K562 (cell line): ENCODE measurements around the gene FBXO17. TPM values are rescaled to one million over a fixed set of nuclear protein-coding genes. Genes with fewer than 3 reads are reported as not detected.
A peak's percentile ranks its signal among the peaks of the same experiment; 100 is the strongest.

Experiments used
- ATF7 ChIP-seq: fragments of 450-650 bp; IDR thresholded peaks from 2 replicates; pipeline ENCODE4 v1.7.1; 2014; ENCODE audit warnings: mild to moderate bottlenecking, moderate library complexity
- CLOCK ChIP-seq: fragments of 250-450 bp; sonication (Bioruptor Pico); IDR thresholded peaks from 2 replicates; pipeline ENCODE4 v1.4.0; 2020; ENCODE audit warnings: mild to moderate bottlenecking, moderate library complexity, borderline replicate concordance
- COPS2 ChIP-seq: fragments of 450-650 bp; conservative IDR thresholded peaks from 2 replicates; pipeline ENCODE4 v1.6.1; 2016; ENCODE audit warnings: mild to moderate bottlenecking, moderate library complexity
- CREB3 ChIP-seq: fragments of 450-650 bp; conservative IDR thresholded peaks from 2 replicates; pipeline ENCODE4 v1.6.1; 2016; ENCODE audit warnings: missing genetic modification characterization, low read depth, mild to moderate bottlenecking, missing compliant biosample characterization, moderate library complexity
- CTCFL ChIP-seq: IDR thresholded peaks from 2 replicates; pipeline ENCODE4 v1.6.1; 2011; ENCODE audit warnings: borderline replicate concordance, low read depth, mild to moderate bottlenecking, moderate library complexity, low read length; ENCODE audit not compliant: insufficient read depth, poor library complexity, severe bottlenecking
- DACH1 ChIP-seq: fragments of 450-650 bp; IDR thresholded peaks from 2 replicates; pipeline ENCODE4 v1.6.1; 2018; ENCODE audit not compliant: partially characterized antibody
- ELF2 ChIP-seq: fragments of 250-450 bp; sonication (Bioruptor Pico); IDR thresholded peaks from 2 replicates; pipeline ENCODE4 v1.5.0; 2021; ENCODE audit warnings: mild to moderate bottlenecking
- FOXO4 ChIP-seq: fragments of 450-650 bp; formaldehyde crosslinking; IDR thresholded peaks from 2 replicates; pipeline ENCODE4 v1.4.0; 2020; ENCODE audit warnings: mild to moderate bottlenecking, moderate library complexity
- HMG20B ChIP-seq: fragments of 250-450 bp; sonication (Bioruptor Pico); IDR thresholded peaks from 2 replicates; pipeline ENCODE4 v1.5.0; 2021; ENCODE audit warnings: mild to moderate bottlenecking
- KHSRP ChIP-seq: fragments of 450-650 bp; IDR thresholded peaks from 2 replicates; pipeline ENCODE4 v1.6.1; 2017
- MCM3 ChIP-seq: fragments of 450-650 bp; IDR thresholded peaks from 2 replicates; pipeline ENCODE4 v1.6.1; 2016
- MLX ChIP-seq, 2 experiments: fragments of 450-650 bp in 1 of 2; sonication (generic) in 1 of 2; formaldehyde crosslinking; conservative IDR thresholded peaks; 2 replicates each; pipeline versions ENCODE4 v1.4.0 to v1.8.1; 2020 to 2022; ENCODE audit warnings: mild to moderate bottlenecking in 1 of 2, missing genetic modification reagents in 1 of 2
- NFIC ChIP-seq: fragments of 450-650 bp; IDR thresholded peaks from 2 replicates; pipeline ENCODE4 v1.6.1; 2017; ENCODE audit warnings: mild to moderate bottlenecking, inconsistent platforms
- NRF1 ChIP-seq, 2 experiments: fragments of 450-650 bp; IDR thresholded peaks in 1 of 2; conservative IDR thresholded peaks in 1 of 2; 2 replicates each; pipeline ENCODE4 v1.6.1; 2014; ENCODE audit warnings: mild to moderate bottlenecking in 2 of 2
- PRPF4 ChIP-seq: fragments of 200-400 bp; formaldehyde crosslinking; IDR thresholded peaks from one replicate; pipeline ENCODE4 v1.6.1; 2017; ENCODE audit warnings: low read length, low read depth, mild to moderate bottlenecking; ENCODE audit not compliant: insufficient read depth, poor library complexity, severe bottlenecking
- SETDB1 ChIP-seq: IDR thresholded peaks from one replicate; pipeline ENCODE4 v1.6.1; 2012; ENCODE audit warnings: low read length, control low read depth, inconsistent platforms
- SMARCC2 ChIP-seq: fragments of 450-650 bp; IDR thresholded peaks from 2 replicates; pipeline ENCODE4 v1.6.1; 2017; ENCODE audit warnings: antibody characterized with exemption, moderate library complexity, mild to moderate bottlenecking, low read depth
- TRIM28 ChIP-seq: fragments of 450-650 bp; IDR thresholded peaks from 2 replicates; pipeline ENCODE4 v1.6.1; 2017
- ZNF124 ChIP-seq: sonication (generic); formaldehyde crosslinking; IDR thresholded peaks from 2 replicates; pipeline ENCODE4 v1.8.1; 2022; ENCODE audit warnings: missing genetic modification reagents
- ZNF212 ChIP-seq: fragments of 450-650 bp; formaldehyde crosslinking; IDR thresholded peaks from 2 replicates; pipeline ENCODE4 v1.4.0; 2020; ENCODE audit warnings: mild to moderate bottlenecking
- ZNF3 ChIP-seq: fragments of 250-450 bp; sonication (Bioruptor Pico); IDR thresholded peaks from 2 replicates; pipeline ENCODE4 v1.5.0; 2021; ENCODE audit warnings: mild to moderate bottlenecking, moderate library complexity
- ZNF57 ChIP-seq: fragments of 450-650 bp; formaldehyde crosslinking; IDR thresholded peaks from 2 replicates; pipeline ENCODE4 v1.4.0; 2020; ENCODE audit warnings: mild to moderate bottlenecking, moderate library complexity
- ZNF778 ChIP-seq: fragments of 450-650 bp; formaldehyde crosslinking; IDR thresholded peaks from 2 replicates; pipeline ENCODE4 v1.4.0; 2020; ENCODE audit warnings: mild to moderate bottlenecking, moderate library complexity
- polyA plus RNA-seq, 8 experiments: library from polyadenylated mRNA; depleted of rRNA in 4 of 8; stranded (reverse) in 5 of 8; unstranded in 3 of 8; fragments of >200 nt; fragmentation: Nextera tagmentation in 2 of 8; fragmentation: Illumina TruSeq in 1 of 8; extraction: Ambion mirVana in 2 of 8; extraction: Trizol in 1 of 8; gene quantifications; 2 replicates each; pipeline versions ENCODE4 v1.2.1 to v1.2.3, GENCODE V29; 2011 to 2014; ENCODE audit warnings: inconsistent platforms in 1 of 8, missing spikeins in 1 of 8
- total RNA-seq, 7 experiments: library from RNA; depleted of rRNA in 6 of 7; stranded (reverse); fragments of >200 nt in 6 of 7; fragmentation: Illumina TruSeq in 2 of 7; extraction: Trizol in 2 of 7; gene quantifications; 2 replicates each; pipeline versions ENCODE4 v1.2.1 to v1.2.3, GENCODE V29; 2011 to 2021; ENCODE audit warnings: low replicate concordance in 1 of 7

Gene FBXO17
- total and polyA plus RNA-seq, 9 of the 15 experiments (the other 6 are each of a cell fraction or from before 2014, with no cell fraction given) = 4.1 to 27.1 (median 19.0) TPM

- TF ChIP-seq ZNF778 (CRISPR knock-in tag) (no peak), ZNF212 (CRISPR knock-in tag) (no peak), ATF7 (no peak), CLOCK (CRISPR knock-in tag) (no peak), TRIM28 (no peak), MLX (CRISPR knock-in tag; conservative IDR thresholded peaks at IDR 0.05) (no peak), SETDB1 (no peak), SMARCC2 (no peak), ZNF3 (no peak), HMG20B (no peak), COPS2 (no peak), NRF1 (conservative IDR thresholded peaks at IDR 0.05 in 1 of 2, IDR thresholded peaks at IDR 0.05 in 1 of 2) (peak in 1 of 2 experiments; percentile 25; a peak in 1 of 4 replicates), FOXO4 (CRISPR knock-in tag) (no peak), PRPF4 (no peak), NFIC (no peak), CREB3 (no peak), DACH1 (peak; percentile 54), CTCFL (no peak), ELF2 (CRISPR knock-in tag) (no peak), MCM3 (no peak), ZNF124 (CRISPR knock-in tag) (no peak), ZNF57 (CRISPR knock-in tag) (no peak), KHSRP (no peak)
Measured at GRCh38 chr19:38975214-38975860, at the start of gene FBXO17 (continued).
